Lung (tissue), 12 donors: ENCODE results near the gene CCL21. TPM values are rescaled to one million over a fixed set of nuclear protein-coding genes. Genes with fewer than 3 reads are reported as not detected.
A peak's percentile ranks its signal among the peaks of the same experiment; 100 is the strongest.

Source experiments
- ATAC-seq: fragments of 200-7000 bp; cut with Tn5 transposase; one replicate; pipeline ENCODE4 v1.9.1; 2020; ENCODE audit warnings: moderate number of reproducible peaks; ENCODE audit not compliant: insufficient read depth, low FRiP score
- DNase-seq, 3 donors: peaks; one replicate each; pipeline ENCODE4 v3.0.0-alpha.2; 2013 to 2017
- H3K27ac ChIP-seq, 2 donors: one replicate each; pipeline ENCODE4 v1.5.1; 2013; ENCODE audit warnings: mild to moderate bottlenecking in 2 of 2, moderate library complexity in 2 of 2, control low read depth in 1 of 2, inconsistent platforms in 1 of 2, low read depth in 1 of 2, low read length in 1 of 2
- H3K27me3 ChIP-seq, 3 donors: one replicate each; pipeline ENCODE4 v1.5.1; 2013; ENCODE audit warnings: low read length in 2 of 3; ENCODE audit not compliant: control insufficient read depth in 3 of 3, insufficient read depth in 3 of 3
- H3K36me3 ChIP-seq, 4 donors: one replicate each; pipeline ENCODE4 v1.5.1; 2013; ENCODE audit warnings: low read length in 4 of 4, mild to moderate bottlenecking in 1 of 4, moderate library complexity in 1 of 4; ENCODE audit not compliant: control insufficient read depth in 4 of 4, insufficient read depth in 4 of 4
- H3K4me1 ChIP-seq, 5 donors: one replicate each; pipeline ENCODE4 v1.5.1; 2013; ENCODE audit warnings: low read length in 5 of 5, mild to moderate bottlenecking in 2 of 5, moderate library complexity in 1 of 5; ENCODE audit not compliant: control insufficient read depth in 5 of 5, insufficient read depth in 5 of 5
- H3K4me3 ChIP-seq: one replicate; pipeline ENCODE4 v1.5.1; 2013; ENCODE audit warnings: mild to moderate bottlenecking, control low read depth, moderate library complexity
- H3K9ac ChIP-seq, 2 donors: one replicate each; pipeline ENCODE4 v1.5.1; 2013; ENCODE audit warnings: low read length in 2 of 2, control low read depth in 1 of 2; ENCODE audit not compliant: insufficient read depth in 1 of 2
- H3K9me3 ChIP-seq, 4 donors: one replicate each; pipeline ENCODE4 v1.5.1; 2013; ENCODE audit warnings: low read length in 3 of 4, mild to moderate bottlenecking in 1 of 4, moderate library complexity in 1 of 4; ENCODE audit not compliant: control insufficient read depth in 4 of 4, insufficient read depth in 3 of 4
- WGBS, 2 donors: extraction: QIAGEN DNeasy Blood & Tissue Kit; methylation state at CpG; one replicate each; pipeline ENCODE4 v1.1.7; 2013; 5-methylcytosine and 5-hydroxymethylcytosine counted together
- polyA plus RNA-seq, 2 donors: library from polyadenylated mRNA; stranded (reverse); fragments of 200-250 nt; gene quantifications; one replicate each; pipeline ENCODE4 v1.2.1, GENCODE V29; 2013
- total RNA-seq, 2 donors: library from RNA; depleted of rRNA in 1 of 2; stranded (reverse); fragments of >200 nt in 1 of 2; gene quantifications; one replicate each; pipeline ENCODE4 v1.2.1, GENCODE V29; 2014 to 2021
- TF ChIP-seq, protein P1 (sequence below): IDR thresholded peaks from 2 replicates; pipeline ENCODE4 v1.5.1; 2012; ENCODE audit warnings: mild to moderate bottlenecking; ENCODE audit errors: control extremely low read depth, extremely low read depth
- donor health status: control.
- donor health status: control.
- donor health status: Bipolar disorder and iron deficiency.
- donor health status: healthy.
- donor health status: DM: yes; HTN: yes; CAD: no.

CCL21 gene
- total and polyA plus RNA-seq, 4 donors: 67.3 to 473 (median 181) TPM

DNA sequence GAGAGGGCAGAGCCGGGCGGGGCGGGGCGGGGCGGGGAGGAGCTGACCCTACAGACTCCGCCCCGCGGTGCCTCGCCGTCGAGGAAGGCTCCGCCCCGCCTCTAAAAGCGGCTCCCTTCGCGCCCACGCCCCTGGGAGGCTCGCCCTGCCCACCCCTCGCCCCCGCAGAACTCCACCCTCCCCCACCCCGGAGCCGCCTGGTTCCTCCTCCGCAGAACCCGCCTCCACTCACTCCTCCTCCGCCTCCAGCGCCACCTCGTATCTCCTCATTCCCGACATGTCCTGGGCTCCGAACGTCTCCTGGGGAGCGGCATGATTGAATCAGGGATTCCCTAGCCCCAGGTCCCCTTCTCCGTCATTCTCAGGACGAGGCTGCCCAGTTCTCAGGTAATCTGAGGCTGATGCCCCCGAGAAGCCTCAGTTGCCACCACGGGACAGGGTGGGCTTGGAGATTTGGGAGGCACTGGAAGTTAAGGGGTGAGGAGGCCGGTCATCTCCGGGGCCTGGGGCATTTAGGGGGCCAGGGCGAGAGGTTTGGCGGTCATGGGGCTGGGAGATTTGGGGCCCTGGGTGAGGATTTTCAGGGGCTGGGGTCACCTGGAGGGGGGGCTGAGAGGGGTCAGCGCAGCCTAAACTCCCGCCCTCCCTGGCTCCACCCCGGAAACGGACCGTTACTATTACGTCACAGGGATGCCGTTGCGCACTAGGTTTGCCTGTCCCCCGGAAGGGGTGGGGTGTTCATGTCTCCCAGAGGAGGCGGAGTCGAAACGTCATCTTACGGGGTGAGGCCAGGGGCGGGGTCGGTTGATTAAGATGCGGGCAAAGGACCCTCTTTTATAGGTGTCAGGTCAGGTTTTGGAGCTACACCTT lies 44.3 kb downstream of the CCL21 start:
- H3K27me3 ChIP-seq: no peaks in the 10 kb centered on the region
- WGBS, 2 donors: 2 to 3% methylated on average over 39 to 55 of the region's 55 CpGs
- peak overlapping the region; percentile 53 for H3K4me3 ChIP-seq
- DNase-seq (peak; percentile 97 to 98 (median 98)), ATAC-seq (peak; percentile 92)
- H3K9me3 ChIP-seq: peaks cover 0 to 3% (median 1%) of the 10 kb centered on the region in 4 donors
- peaks cover 1 to 22% (median 8%) of the 10 kb centered on the region in 4 donors for H3K36me3 ChIP-seq
- TF ChIP-seq, protein P1, sequence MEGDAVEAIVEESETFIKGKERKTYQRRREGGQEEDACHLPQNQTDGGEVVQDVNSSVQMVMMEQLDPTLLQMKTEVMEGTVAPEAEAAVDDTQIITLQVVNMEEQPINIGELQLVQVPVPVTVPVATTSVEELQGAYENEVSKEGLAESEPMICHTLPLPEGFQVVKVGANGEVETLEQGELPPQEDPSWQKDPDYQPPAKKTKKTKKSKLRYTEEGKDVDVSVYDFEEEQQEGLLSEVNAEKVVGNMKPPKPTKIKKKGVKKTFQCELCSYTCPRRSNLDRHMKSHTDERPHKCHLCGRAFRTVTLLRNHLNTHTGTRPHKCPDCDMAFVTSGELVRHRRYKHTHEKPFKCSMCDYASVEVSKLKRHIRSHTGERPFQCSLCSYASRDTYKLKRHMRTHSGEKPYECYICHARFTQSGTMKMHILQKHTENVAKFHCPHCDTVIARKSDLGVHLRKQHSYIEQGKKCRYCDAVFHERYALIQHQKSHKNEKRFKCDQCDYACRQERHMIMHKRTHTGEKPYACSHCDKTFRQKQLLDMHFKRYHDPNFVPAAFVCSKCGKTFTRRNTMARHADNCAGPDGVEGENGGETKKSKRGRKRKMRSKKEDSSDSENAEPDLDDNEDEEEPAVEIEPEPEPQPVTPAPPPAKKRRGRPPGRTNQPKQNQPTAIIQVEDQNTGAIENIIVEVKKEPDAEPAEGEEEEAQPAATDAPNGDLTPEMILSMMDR: no peak
- H3K9ac ChIP-seq: peak overlapping the region; percentile 82 to 97
- peaks cover 0 to 7% (median 0%) of the 10 kb centered on the region in 5 donors for H3K4me1 ChIP-seq
- H3K27ac ChIP-seq: peak overlapping the region; percentile 96

DNA sequence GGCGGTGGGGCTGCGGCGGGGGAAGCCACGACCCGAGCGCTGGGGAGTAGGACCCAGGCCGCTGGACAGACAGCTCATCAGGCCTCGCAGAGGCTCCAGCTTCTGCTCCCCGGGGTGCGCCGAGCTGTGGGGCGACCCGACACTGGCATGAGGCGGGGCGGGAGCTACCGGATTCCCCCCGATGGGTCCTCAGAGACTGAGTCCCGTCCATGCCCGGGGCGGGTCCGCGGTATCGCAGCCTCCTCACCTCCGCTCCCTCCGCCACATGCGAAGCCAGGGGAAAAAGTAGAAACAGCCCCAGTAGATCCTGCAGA lies 44.9 kb downstream of the CCL21 start:
- ATAC-seq (no peak), DNase-seq (no peak)
- Histone ChIP-seq H3K27ac (peak overlapping the region; percentile 83 to 87), H3K27me3 (no peaks in the 10 kb centered on the region), H3K4me1 (peaks cover 0 to 7% (median 0%) of the 10 kb centered on the region in 5 donors), H3K36me3 (peaks cover 1 to 22% (median 9%) of the 10 kb centered on the region in 4 donors), H3K9ac (peak overlapping the region in 1 of 2 donors; percentile 19), H3K4me3 (peak overlapping the region; percentile 33), H3K9me3 (peaks cover 0 to 3% (median 1%) of the 10 kb centered on the region in 4 donors)
- WGBS, 2 donors: 0 to 2% methylated on average over 22 to 26 of the region's 26 CpGs
- TF ChIP-seq, protein P1: no peak

DNA sequence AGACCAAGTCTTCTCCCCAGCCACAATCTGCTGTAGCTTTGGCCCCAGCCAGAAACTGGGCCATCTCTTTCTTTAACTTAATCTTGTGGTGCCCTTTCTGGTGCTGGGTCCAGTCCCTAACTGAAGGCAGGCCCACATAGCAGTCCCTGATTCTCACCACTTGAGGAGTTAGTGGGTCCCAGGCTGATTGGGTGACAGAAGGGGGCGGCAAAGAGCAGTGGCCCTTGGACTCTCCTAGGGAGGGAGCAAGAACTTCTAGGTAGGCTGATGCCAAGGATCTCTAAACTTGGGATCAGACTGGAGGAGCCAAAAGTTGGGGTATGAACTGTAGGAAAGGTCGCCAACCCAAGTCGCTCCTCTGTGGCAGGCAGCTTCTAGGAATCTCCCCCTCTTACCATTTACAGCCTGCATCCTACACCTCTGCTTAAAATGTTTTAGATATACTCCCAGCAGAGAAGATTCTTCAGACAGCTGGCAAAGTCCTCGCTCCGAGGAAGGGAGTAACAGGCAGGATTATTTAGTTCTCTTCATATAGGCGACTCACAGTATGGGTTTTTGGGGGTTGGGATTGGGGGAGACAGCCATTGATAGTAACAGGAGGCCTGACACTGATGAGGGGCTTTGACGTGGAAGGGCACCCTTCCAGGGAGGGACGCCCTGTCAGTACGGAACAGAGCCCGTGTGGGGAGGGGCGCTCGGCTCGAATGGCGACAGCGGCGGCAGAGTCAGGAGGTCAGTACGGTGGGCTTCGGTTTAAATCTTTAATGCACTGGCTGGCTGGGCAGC lies 45.5 kb downstream of the CCL21 start:
- TF ChIP-seq, protein P1: peak; percentile 94
- WGBS, 2 donors: 15 to 25% methylated on average over 18 of the region's 18 CpGs
- H3K27ac ChIP-seq: peak overlapping the region; percentile 83 to 87
- peak overlapping the region; percentile 33 for H3K4me3 ChIP-seq
- ATAC-seq (peak; percentile 39), DNase-seq (peak; percentile 73 to 81 (median 76))
- peak overlapping the region; percentile 11 to 19 for H3K9ac ChIP-seq
- H3K27me3 ChIP-seq: no peaks in the 10 kb centered on the region
- peaks cover 1 to 20% (median 11%) of the 10 kb centered on the region in 4 donors for H3K36me3 ChIP-seq
- H3K4me1 ChIP-seq: peaks cover 0 to 7% (median 0%) of the 10 kb centered on the region in 5 donors
- H3K9me3 ChIP-seq: peaks cover 0 to 3% (median 1%) of the 10 kb centered on the region in 4 donors
